Measurements from ENCODE around the gene VMAC. TPM values are rescaled to one million over a fixed set of nuclear protein-coding genes. Genes with fewer than 3 reads are reported as not detected.

The VMAC gene
- polyA plus RNA-seq, 1 donor = 5.1 TPM

DNA sequence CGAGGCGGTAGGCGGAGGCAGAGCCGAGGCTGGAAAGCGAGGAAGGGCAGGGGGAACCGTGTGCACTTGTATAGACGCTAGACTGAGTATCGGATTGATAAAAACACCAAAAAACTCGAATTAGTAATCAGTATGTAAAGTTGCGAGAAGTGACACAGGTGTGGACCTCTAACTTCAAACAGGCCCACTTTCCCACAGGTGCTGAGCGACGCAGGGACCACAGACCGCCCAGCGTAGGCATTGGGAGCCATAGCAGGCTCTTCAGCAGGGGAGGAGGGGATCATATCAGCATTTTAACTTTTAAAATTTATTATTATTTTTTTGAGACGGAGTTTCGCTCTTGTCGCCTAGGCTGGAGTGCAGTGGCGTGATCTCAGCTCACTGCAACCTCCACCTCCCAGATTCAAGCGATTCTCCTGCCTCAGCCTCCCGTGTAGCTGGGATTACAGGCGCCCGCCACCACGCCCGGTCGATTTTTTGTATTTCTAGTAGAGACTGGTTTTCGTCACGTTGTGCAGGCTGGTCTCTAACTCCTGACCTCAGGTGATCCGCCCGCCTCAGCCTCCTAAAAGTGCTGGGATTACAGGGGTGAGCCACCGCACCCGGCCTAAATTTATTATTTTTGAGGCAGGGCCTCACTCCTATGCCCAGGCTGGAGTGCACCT lies 574 bp downstream of the VMAC start:
- no peak for DNase-seq

- no peak for DNase-seq
Observed at GRCh38 chr19:5907241-5907640, 2.6 kb downstream of the VMAC start.

GRCh38 chr19:5908773-5909442 lies 4.2 kb downstream of the VMAC start:
- no peak for DNase-seq

- DNase-seq = no peak
Observed at GRCh38 chr19:5910638-5910907, 5.9 kb downstream of the VMAC start.

- no peak for DNase-seq
Observed at GRCh38 chr19:5911366-5911765, 6.7 kb downstream of the VMAC start.

GRCh38 chr19:5913739-5914357 lies 9.2 kb downstream of the VMAC start, which contains the start of gene CAPS:
CAPS (plus strand) TSS chr19:5914254; CDS start chr19:5914407, 153 bp downstream.
- no peak for DNase-seq

DNA sequence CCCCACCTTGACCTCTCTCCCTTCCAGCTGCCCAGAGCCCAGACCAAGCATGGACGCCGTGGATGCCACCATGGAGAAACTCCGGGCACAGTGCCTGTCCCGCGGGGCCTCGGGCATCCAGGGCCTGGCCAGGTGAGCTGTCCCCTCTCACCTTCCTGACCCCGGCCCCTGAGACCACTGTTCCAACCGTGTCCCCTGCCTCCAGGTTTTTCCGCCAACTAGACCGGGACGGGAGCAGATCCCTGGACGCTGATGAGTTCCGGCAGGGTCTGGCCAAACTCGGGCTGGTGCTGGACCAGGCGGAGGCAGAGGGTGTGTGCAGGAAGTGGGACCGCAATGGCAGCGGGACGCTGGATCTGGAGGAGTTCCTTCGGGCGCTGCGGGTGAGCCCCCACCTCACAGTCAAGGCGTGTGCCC lies 9.7 kb downstream of the VMAC start:
- no peak for DNase-seq

DNA sequence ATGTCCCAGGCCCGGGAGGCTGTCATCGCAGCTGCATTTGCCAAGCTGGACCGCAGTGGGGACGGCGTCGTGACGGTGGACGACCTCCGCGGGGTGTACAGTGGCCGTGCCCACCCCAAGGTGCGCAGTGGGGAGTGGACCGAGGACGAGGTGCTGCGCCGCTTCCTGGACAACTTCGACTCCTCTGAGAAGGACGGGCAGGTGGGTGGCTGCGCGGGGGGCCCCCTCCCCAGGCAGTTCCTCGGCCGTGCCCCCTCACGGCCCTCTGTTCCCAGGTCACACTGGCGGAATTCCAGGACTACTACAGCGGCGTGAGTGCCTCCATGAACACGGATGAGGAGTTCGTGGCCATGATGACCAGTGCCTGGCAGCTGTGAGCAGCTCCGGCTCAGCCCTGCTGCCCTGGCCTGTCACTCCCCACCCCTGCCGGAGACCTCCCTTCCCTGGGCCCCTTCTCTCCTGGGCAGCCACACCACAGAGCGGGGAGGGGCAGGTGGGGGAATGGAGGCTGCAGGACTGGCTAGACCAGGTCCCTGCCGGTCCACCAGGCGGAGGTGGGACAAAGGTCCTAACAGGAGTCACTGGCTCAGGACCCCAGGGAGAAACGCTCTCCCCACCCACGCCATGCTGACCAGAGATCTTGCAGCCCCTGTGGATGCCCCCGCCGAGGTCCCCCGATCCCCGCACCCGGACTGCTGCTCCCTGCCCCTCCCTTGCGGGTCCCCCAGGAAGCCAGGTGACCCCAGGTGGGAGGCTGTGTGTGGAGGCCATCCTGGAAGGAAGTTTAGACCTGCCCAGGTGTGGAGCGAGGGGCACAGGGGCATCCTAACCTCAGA lies 10.5 kb downstream of the VMAC start:
- DNase-seq = no peak

GRCh38 chr19:5915782-5916165 lies 11.1 kb downstream of the VMAC start:
- no peak for DNase-seq

DNA sequence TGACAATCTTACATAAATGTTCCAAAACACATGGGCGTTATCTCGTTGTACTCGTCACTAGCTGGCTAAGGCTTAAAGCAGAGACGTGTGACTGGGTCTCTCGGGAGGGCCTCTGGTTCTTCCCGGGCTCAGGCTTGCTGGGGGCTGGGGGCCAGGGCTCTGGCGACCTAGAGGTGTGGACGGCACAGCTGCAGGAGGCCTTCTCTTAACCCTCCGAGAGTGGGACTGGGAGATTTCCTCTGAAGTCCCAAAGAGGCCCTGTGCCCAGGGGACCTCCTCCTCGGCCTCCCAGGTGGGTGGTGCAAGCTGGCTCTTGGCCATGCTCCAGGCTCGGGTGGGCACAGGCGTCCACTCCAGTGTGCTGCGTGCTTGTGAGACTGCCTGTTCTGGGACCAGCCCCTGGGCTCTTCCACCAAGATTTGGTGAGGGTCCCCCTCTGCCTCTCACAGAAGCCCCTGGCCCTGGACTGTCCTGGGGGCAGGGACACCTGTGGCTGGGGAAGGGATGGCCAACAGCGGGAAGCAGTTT lies 11.6 kb downstream of the VMAC start:
- DNase-seq = no peak

- DNase-seq = no peak
Observed at GRCh38 chr19:5917431-5918107, 12.9 kb downstream of the VMAC start.

DNA sequence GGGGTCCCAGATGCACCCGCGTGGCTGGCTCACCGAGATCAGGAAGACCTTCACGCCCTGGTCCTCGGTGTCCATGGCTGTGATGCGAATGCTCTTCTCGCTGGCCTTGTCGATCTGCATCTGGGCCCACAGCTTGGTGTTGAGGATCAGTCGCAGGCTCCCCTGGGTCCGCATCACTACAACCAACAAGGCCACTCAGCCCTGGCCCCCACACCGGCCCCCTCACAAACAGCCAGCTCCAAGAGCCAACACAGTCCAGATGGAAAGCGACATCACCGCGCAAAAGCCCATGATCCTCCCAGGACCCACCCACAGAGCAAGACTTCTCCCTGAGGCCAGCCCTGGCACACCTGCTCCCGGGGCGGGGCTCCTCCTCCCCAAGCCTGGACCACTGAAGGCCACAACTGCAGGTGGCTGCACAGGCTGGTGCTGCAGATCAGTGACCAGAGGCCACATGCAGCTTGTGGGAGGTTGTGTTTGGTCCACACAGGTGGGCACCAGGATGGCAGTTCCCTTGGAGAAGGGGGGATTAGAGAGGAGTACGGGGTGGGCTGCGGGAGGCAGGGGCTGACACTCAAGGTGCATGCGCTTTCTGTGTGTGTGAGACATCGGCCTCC lies 13.9 kb downstream of the VMAC start:
- no peak for DNase-seq

- no peak for DNase-seq
Observed at GRCh38 chr19:5921516-5922160, 17.0 kb downstream of the VMAC start.

GRCh38 chr19:5922161-5922545 lies 17.5 kb downstream of the VMAC start:
- DNase-seq = no peak

DNA sequence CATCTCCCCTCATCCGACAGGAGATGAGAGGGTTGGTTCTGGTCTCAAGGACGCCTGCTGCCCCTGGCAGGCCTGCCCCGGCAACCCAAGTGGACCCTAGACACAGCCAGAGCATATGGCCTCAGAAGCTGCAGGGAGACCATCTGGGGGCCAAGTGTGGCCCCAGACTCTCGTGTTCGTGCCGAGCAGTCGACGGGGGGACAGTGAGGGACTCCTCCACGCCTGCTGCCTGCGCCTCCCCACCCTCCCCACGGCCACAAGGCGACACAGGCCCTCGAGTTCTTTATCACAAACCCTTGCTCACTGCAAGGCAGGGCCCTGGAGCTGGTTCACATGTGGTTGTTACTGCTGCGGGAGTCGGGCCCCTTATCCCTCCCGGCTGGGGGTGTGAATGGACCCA lies 18.7 kb downstream of the VMAC start:
- DNase-seq = no peak

DNA sequence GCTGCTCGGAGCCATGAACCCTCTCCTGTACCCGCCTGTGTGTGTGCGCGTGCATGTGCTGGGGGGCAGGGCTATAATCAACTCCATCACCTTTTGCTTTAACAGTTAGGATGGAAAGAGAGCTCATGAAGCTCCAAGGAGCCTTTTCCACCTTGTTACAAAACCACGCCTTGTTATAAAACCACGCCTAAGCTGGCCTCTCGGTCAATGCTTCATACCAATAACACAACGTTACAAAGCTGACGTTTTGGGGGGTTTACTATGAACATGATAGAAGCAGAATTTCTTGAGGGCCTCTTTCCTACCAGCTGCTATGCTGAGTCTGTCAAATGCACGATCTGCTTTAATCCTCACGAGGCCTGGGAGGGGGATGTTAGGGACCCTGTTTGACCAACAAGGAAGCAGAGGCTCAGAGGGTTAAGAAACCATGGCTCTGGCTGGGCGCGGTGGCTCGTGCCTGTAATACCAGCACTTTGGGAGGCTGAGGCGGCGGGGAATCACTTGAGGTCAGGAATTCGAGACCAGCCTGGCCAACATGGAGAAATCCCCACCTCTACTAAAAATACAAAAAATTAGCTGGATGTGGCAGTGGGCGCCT lies 21.3 kb downstream of the VMAC start:
- DNase-seq = no peak

- DNase-seq = peak; percentile 85
Observed at GRCh38 chr19:5926641-5927440, 22.2 kb downstream of the VMAC start.

GRCh38 chr19:5927441-5927821 lies 22.8 kb downstream of the VMAC start:
- DNase-seq = no peak

GRCh38 chr19:5929179-5929578 lies 24.5 kb downstream of the VMAC start:
- no peak for DNase-seq

- DNase-seq = no peak
Observed at GRCh38 chr19:5929625-5930024, 25.0 kb downstream of the VMAC start.
